PC-9 (cell line): ENCODE results near the gene NDUFS6. TPM values are rescaled to one million over a fixed set of nuclear protein-coding genes. Genes with fewer than 3 reads are reported as not detected.
A peak's percentile ranks its signal among the peaks of the same experiment; 100 is the strongest.
"Not testable (repeated sequence)": the region's sequence is repeated elsewhere in the genome, so short reads cannot be mapped to it uniquely, and the experiment has no call there.

Experiments
- BruUV-seq: library from RNA; stranded (reverse); fragments of 400-500 nt; replicated peaks from 2 replicates; lab custom pipeline; 2021; lab: Mats Ljungman, UMichigan
- CTCF ChIA-PET: fragments of 300-600 bp; sonication (Branson Sonifier 250); formaldehyde crosslinking; loops from one replicate; lab custom pipeline; 2022; ENCODE audit warnings: antibody characterized with exemption; lab: Charles Lee
- POLR2A ChIA-PET: fragments of 300-600 bp; sonication (Branson Sonifier 250); formaldehyde crosslinking; loops from one replicate; lab custom pipeline; 2022; ENCODE audit warnings: antibody characterized with exemption; ENCODE audit not compliant: unreplicated experiment; lab: Charles Lee
- DNase-seq, 2 experiments: peaks; one replicate each; pipeline versions ENCODE4 v3.0.0 to v3.0.0-alpha.2; 2015 to 2022; ENCODE audit warnings: mixed read lengths in 1 of 2
- H2AFZ ChIP-seq: fragments of 200-600 bp; sonication (generic); 2 replicates; pipeline ENCODE4 v1.8.1; 2017; ENCODE audit warnings: antibody characterized with exemption
- H3F3A ChIP-seq: fragments of 200-600 bp; sonication (generic); 2 replicates; pipeline ENCODE4 v1.8.1; 2017; ENCODE audit warnings: antibody characterized with exemption, mild to moderate bottlenecking, low read depth; ENCODE audit not compliant: insufficient read depth
- H3K27ac ChIP-seq: fragments of 200-600 bp; sonication (generic); 2 replicates; pipeline ENCODE4 v1.6.1; 2016; ENCODE audit warnings: mixed run types
- H3K27me3 ChIP-seq: fragments of 200-600 bp; sonication (generic); 2 replicates; pipeline ENCODE4 v1.6.1; 2016; ENCODE audit warnings: low read depth, mixed run types; ENCODE audit not compliant: insufficient read depth
- H3K36me3 ChIP-seq: fragments of 200-600 bp; sonication (generic); 2 replicates; pipeline ENCODE4 v1.6.1; 2016; ENCODE audit warnings: low read depth, mixed run types
- H3K4me1 ChIP-seq: fragments of 200-600 bp; sonication (generic); replicated peaks from 2 replicates; pipeline ENCODE4 v1.6.1; 2016; ENCODE audit warnings: mixed run types; ENCODE audit not compliant: insufficient read depth
- H3K4me2 ChIP-seq: fragments of 200-600 bp; sonication (generic); 2 replicates; pipeline ENCODE4 v1.6.1; 2017; ENCODE audit warnings: mixed run types
- H3K4me3 ChIP-seq: fragments of 200-600 bp; sonication (generic); 2 replicates; pipeline ENCODE4 v1.6.1; 2016; ENCODE audit warnings: mixed run types
- H3K79me2 ChIP-seq: fragments of 200-600 bp; sonication (generic); 2 replicates; pipeline ENCODE4 v1.6.1; 2017; ENCODE audit warnings: low read depth, mixed run types
- H3K9me2 ChIP-seq: fragments of 200-600 bp; sonication (generic); 2 replicates; pipeline ENCODE4 v1.8.1; 2017; ENCODE audit warnings: mild to moderate bottlenecking; ENCODE audit not compliant: insufficient read depth
- H3K9me3 ChIP-seq: fragments of 200-600 bp; sonication (generic); 2 replicates; pipeline ENCODE4 v1.8.1; 2016; ENCODE audit warnings: low read depth; ENCODE audit not compliant: insufficient read depth
- H4K20me1 ChIP-seq: fragments of 200-600 bp; sonication (generic); 2 replicates; pipeline ENCODE4 v1.8.1; 2017; ENCODE audit not compliant: insufficient read depth
- EZH2 ChIP-seq: fragments of 200-600 bp; sonication (generic); IDR thresholded peaks from 2 replicates; pipeline ENCODE4 v1.8.0; 2017; ENCODE audit warnings: antibody characterized with exemption, low read depth
- intact Hi-C: fragments of 100-400 bp; cut with micrococcal nuclease; formaldehyde crosslinking; loops from one replicate; pipeline ENCODE4 v1.10.0; 2022; ENCODE audit not compliant: unreplicated experiment
- total RNA-seq: library from RNA; stranded (reverse); gene quantifications from 2 replicates; pipeline ENCODE4 v1.2.3, GENCODE V29; 2021
- TF ChIP-seq, protein P1 (sequence below): fragments of 200-600 bp; sonication (generic); conservative IDR thresholded peaks from 2 replicates; pipeline ENCODE4 v1.6.1; 2017; ENCODE audit warnings: mixed run types, antibody characterized with exemption, mild to moderate bottlenecking, moderate library complexity

The NDUFS6 gene
- total RNA-seq, 1 experiment from 2014 or later = 153 TPM

DNA sequence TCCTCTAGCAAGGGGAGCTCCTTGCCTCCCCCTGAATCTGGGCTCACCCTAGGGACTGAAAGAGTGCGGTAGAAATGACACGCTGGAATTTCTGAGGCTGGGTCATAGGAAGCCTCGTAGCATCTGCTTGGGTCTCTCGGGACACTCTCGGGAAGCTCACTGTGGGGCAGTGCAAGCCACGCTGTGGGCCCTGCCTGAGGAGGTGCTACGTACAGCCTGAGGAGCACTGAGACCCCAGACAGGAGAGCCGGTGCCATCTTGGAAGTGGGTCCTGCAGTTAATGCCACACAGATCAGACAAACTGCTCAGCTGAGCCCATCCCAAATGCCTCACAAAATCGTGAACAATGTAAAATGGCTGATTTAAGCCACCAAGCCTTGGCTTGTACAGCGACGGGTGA lies 3.4 kb upstream of the NDUFS6 start:
- Histone ChIP-seq H3K27ac (no peak overlapping the region), H3F3A (peaks cover 16% of the 10 kb centered on the region; the same call in 1 of the 2 replicates), H3K79me2 (peaks cover 52% of the 10 kb centered on the region), H3K36me3 (peaks cover 20% of the 10 kb centered on the region), H2AFZ (no peak overlapping the region), H3K9me3 (no peaks in the 10 kb centered on the region), H4K20me1 (peaks cover 8% of the 10 kb centered on the region), H3K4me1 (peaks cover 15% of the 10 kb centered on the region), H3K4me2 (peak overlapping the region; percentile 89), H3K4me3 (peak overlapping the region; percentile 70; the same call in 1 of the 2 replicates), H3K9me2 (no peaks in the 10 kb centered on the region), H3K27me3 (no peaks in the 10 kb centered on the region)
- DNase-seq = no peak
- intact Hi-C loops = no loop called here
- TF ChIP-seq, protein P1, sequence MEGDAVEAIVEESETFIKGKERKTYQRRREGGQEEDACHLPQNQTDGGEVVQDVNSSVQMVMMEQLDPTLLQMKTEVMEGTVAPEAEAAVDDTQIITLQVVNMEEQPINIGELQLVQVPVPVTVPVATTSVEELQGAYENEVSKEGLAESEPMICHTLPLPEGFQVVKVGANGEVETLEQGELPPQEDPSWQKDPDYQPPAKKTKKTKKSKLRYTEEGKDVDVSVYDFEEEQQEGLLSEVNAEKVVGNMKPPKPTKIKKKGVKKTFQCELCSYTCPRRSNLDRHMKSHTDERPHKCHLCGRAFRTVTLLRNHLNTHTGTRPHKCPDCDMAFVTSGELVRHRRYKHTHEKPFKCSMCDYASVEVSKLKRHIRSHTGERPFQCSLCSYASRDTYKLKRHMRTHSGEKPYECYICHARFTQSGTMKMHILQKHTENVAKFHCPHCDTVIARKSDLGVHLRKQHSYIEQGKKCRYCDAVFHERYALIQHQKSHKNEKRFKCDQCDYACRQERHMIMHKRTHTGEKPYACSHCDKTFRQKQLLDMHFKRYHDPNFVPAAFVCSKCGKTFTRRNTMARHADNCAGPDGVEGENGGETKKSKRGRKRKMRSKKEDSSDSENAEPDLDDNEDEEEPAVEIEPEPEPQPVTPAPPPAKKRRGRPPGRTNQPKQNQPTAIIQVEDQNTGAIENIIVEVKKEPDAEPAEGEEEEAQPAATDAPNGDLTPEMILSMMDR = no peak
- no peak for TF ChIP-seq EZH2
- BruUV-seq = TSS peak; percentile 43
- POLR2A ChIA-PET = no interaction called here
- CTCF ChIA-PET = no interaction called here

DNA sequence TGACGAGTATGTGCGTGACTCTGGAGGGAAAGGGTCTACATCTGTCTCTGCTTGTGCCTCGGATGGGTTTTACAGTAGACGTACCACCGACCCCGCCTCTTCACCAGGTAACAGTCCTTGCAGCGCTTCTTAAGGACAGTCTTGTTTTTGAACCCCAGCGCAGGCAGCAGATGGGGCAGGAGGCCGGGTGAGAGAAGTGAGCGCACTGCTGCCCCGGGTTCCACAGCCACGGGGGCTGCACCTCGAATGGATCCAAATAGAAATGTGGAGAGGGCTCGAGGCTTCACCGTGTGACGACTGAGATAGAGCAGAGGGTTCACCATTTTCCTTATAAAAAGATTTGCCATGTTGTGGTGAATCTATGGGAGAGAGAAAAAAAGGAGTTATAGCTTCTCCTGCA lies 2.6 kb upstream of the NDUFS6 start:
- Histone ChIP-seq H3K36me3 (peaks cover 27% of the 10 kb centered on the region), H3K4me3 (peak overlapping the region; percentile 70), H3F3A (peaks cover 16% of the 10 kb centered on the region), H3K4me1 (peaks cover 19% of the 10 kb centered on the region), H2AFZ (peak overlapping the region; percentile 92; the same call in 1 of the 2 replicates), H3K4me2 (peak overlapping the region; percentile 89), H4K20me1 (peaks cover 15% of the 10 kb centered on the region), H3K79me2 (peaks cover 59% of the 10 kb centered on the region)
- H3K9me2 ChIP-seq, BruUV-seq, H3K27me3 ChIP-seq, H3K9me3 ChIP-seq, H3K27ac ChIP-seq, intact Hi-C loops, DNase-seq: not testable (repeated sequence)
- POLR2A ChIA-PET = interaction anchor here (0.7 kb wide), 1 partner anchor 1455 kb away, joined by 5 read pairs; no protein-coding TSS in a partner anchor
- CTCF ChIA-PET = interaction anchor here (0.6 kb wide), 1 partner anchor 938 kb away, joined by 3 read pairs; no protein-coding TSS in a partner anchor

DNA sequence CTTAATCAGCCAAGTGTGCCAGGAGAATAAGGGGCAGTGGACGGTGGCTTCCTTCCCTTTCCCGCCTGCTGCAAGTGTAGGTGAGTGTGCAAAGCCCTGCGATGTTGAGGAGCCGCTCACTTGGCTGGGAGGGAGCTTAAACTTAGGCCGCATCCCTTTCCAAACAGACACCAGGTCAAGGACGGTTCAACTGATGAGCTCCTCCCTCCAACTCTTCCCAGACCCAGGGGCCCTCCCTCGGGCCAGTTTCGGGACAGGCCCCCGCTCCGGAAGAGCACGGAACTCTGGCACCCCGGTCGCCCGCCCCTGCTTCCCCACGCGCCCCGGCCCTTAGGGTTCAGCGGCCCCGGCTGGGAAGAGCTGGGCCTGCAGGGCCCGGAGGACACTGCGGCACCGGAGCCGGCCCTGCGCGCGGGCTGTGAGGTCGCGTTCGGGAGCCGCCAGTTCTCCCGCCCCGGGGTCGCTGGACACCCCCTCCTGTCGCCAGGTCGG lies 2.1 kb upstream of the NDUFS6 start:
- peaks cover 33% of the 10 kb centered on the region for H3K36me3 ChIP-seq
- no peaks in the 10 kb centered on the region for H3K9me2 ChIP-seq
- intact Hi-C loops = no loop called here
- H3K9me3 ChIP-seq = no peaks in the 10 kb centered on the region
- peaks cover 21% of the 10 kb centered on the region for H4K20me1 ChIP-seq
- ChIA-PET CTCF (interaction anchor here (0.6 kb wide), 3 partner anchors 275 to 939 kb away, joined by 3 read pairs; partner anchors contain the start of gene LPCAT1), POLR2A (interaction anchor here (0.7 kb wide), 1 partner anchor 1455 kb away, joined by 5 read pairs; no protein-coding TSS in a partner anchor)
- DNase-seq = peak in 1 of 2 experiments; percentile 48
- H3K79me2 ChIP-seq = peaks cover 65% of the 10 kb centered on the region
- peak overlapping the region; percentile 70 for H3K4me3 ChIP-seq
- TF ChIP-seq EZH2 = no peak
- TF ChIP-seq, protein P1 = 0 out of 2 replicates have a peak, but pooled peaks have one; percentile 19
- H3F3A ChIP-seq = peaks cover 16% of the 10 kb centered on the region
- H2AFZ ChIP-seq = peak overlapping the region; percentile 92
- H3K4me1 ChIP-seq = peaks cover 19% of the 10 kb centered on the region
- peak overlapping the region; percentile 89 for H3K4me2 ChIP-seq
- no peak overlapping the region for H3K27ac ChIP-seq
- BruUV-seq = no TSS peak
- H3K27me3 ChIP-seq = no peaks in the 10 kb centered on the region
